ENCODE measurements around the gene CNTN5. TPM values are rescaled to one million over a fixed set of nuclear protein-coding genes. Genes with fewer than 3 reads are reported as not detected.

CNTN5 gene
- total RNA-seq, 4 donors from 2014 or later = not detected

- TF ChIP-seq CTCF (IDR thresholded peaks at IDR 0.05) (no peak), POLR2A (IDR thresholded peaks at IDR 0.05) (no peak)
- H3K4me3 ChIP-seq (ENCODE audit: low read depth, poor library complexity, severe bottlenecking) = no peak overlapping the region
- intact Hi-C loops (cut with DNase I; ENCODE audit: low total_unique reads) = no loop called here
- no peak for DNase-seq (ENCODE audit: low spot score in 2 of 2)
- WGBS, 2 donors = 83 to 89% methylated on average over 1 of the region's 1 CpG
Observed at GRCh38 chr11:99327066-99327465, 306.3 kb downstream of the CNTN5 start.

- no peak for DNase-seq (ENCODE audit: low spot score in 2 of 2)
- no peak for TF ChIP-seq POLR2A (IDR thresholded peaks at IDR 0.05)
- WGBS, 2 donors = 71 to 79% methylated on average over 3 of the region's 3 CpGs
- no peak overlapping the region for H3K4me3 ChIP-seq (ENCODE audit: low read depth, poor library complexity, severe bottlenecking)
- intact Hi-C loops (cut with DNase I; ENCODE audit: low total_unique reads) = no loop called here
Observed at GRCh38 chr11:99327527-99327926, 306.8 kb downstream of the CNTN5 start.

GRCh38 chr11:99333621-99334020 is 312.9 kb downstream of the CNTN5 start:
- TF ChIP-seq POLR2A (IDR thresholded peaks at IDR 0.05) (no peak), CTCF (IDR thresholded peaks at IDR 0.05) (no peak)
- no peak for DNase-seq (ENCODE audit: low spot score in 2 of 2)
- intact Hi-C loops (cut with DNase I; ENCODE audit: low total_unique reads) = no loop called here
- no peak overlapping the region for H3K4me3 ChIP-seq (ENCODE audit: low read depth, poor library complexity, severe bottlenecking)
- 77 to 79% methylated on average over 1 of the region's 1 CpG for WGBS, 2 donors

GRCh38 chr11:99343117-99343516 is 322.4 kb downstream of the CNTN5 start:
- no peak for DNase-seq (ENCODE audit: low spot score in 2 of 2)
- intact Hi-C loops (cut with DNase I; ENCODE audit: low total_unique reads) = no loop called here
- no peak for TF ChIP-seq POLR2A (IDR thresholded peaks at IDR 0.05)
- TF ChIP-seq CTCF (IDR thresholded peaks at IDR 0.05) = no peak
- WGBS, 2 donors = 43 to 68% methylated on average over 2 of the region's 2 CpGs
- no peak overlapping the region for H3K4me3 ChIP-seq (ENCODE audit: low read depth, poor library complexity, severe bottlenecking)

GRCh38 chr11:99349151-99349673 is 328.5 kb downstream of the CNTN5 start:
- intact Hi-C loops (cut with DNase I; ENCODE audit: low total_unique reads) = no loop called here
- TF ChIP-seq POLR2A (IDR thresholded peaks at IDR 0.05) (no peak), CTCF (IDR thresholded peaks at IDR 0.05) (no peak)
- H3K4me3 ChIP-seq (ENCODE audit: low read depth, poor library complexity, severe bottlenecking) = no peak overlapping the region
- 38 to 41% methylated on average over 5 of the region's 5 CpGs for WGBS, 2 donors
- no peak for DNase-seq (ENCODE audit: low spot score in 2 of 2)

GRCh38 chr11:99351624-99352023 is 330.9 kb downstream of the CNTN5 start:
- WGBS, 2 donors = 15 to 21% methylated on average over 1 of the region's 1 CpG
- H3K4me3 ChIP-seq (ENCODE audit: low read depth, poor library complexity, severe bottlenecking) = no peak overlapping the region
- intact Hi-C loops (cut with DNase I; ENCODE audit: low total_unique reads) = loop anchor here (10.0 kb wide), 1 partner anchor 653 kb away; no protein-coding TSS in a partner anchor
- TF ChIP-seq CTCF (IDR thresholded peaks at IDR 0.05) (no peak), POLR2A (IDR thresholded peaks at IDR 0.05) (no peak)
- no peak for DNase-seq (ENCODE audit: low spot score in 2 of 2)

Measured in lower leg skin (tissue), 4 donors.